Activated naive CD4-positive, alpha-beta T cell treated with anti-CD3 and anti-CD28 coated beads for 36 hours (primary cell): ENCODE measurements around the gene IL6R. TPM values are rescaled to one million over a fixed set of nuclear protein-coding genes. Genes with fewer than 3 reads are reported as not detected.
A peak's percentile ranks its signal among the peaks of the same experiment; 100 is the strongest.
"Not testable (repeated sequence)": the region's sequence is repeated elsewhere in the genome, so short reads cannot be mapped to it uniquely, and the experiment has no call there.

Source experiments
- CTCF ChIA-PET: fragments of 350-600 bp; sonication (Branson Sonifier 250); formaldehyde crosslinking; loops from one replicate; lab custom pipeline; 2021; ENCODE audit warnings: antibody characterized with exemption; lab: Charles Lee
- DNase-seq: peaks from one replicate; pipeline ENCODE4 v3.0.0-alpha.2; 2020
- H3K27ac Mint-ChIP-seq: one replicate; pipeline ENCODE4 v1.8.0; 2021; ENCODE audit warnings: mild to moderate bottlenecking, mixed read lengths
- H3K27me3 Mint-ChIP-seq: one replicate; pipeline ENCODE4 v1.8.0; 2021; ENCODE audit warnings: low read depth, mixed read lengths
- H3K36me3 Mint-ChIP-seq: one replicate; pipeline ENCODE4 v1.8.0; 2021; ENCODE audit warnings: low read depth, mixed read lengths
- H3K4me1 Mint-ChIP-seq: one replicate; pipeline ENCODE4 v1.8.0; 2021; ENCODE audit warnings: low read depth, mixed read lengths
- H3K4me3 Mint-ChIP-seq: one replicate; pipeline ENCODE4 v1.8.0; 2021; ENCODE audit warnings: mild to moderate bottlenecking, moderate library complexity, mixed read lengths
- H3K9me3 Mint-ChIP-seq: one replicate; pipeline ENCODE4 v1.8.0; 2021; ENCODE audit warnings: mixed read lengths
- intact Hi-C: fragments of 100-400 bp; cut with micrococcal nuclease; formaldehyde crosslinking; loops from one replicate; pipeline ENCODE4 v1.15.1; 2023
- total RNA-seq, 2 experiments: library from RNA; stranded (reverse); gene quantifications; one replicate each; pipeline ENCODE4 v1.2.3, GENCODE V29; 2021

The IL6R gene
- total RNA-seq, 2 experiments from 2014 or later: 17.3 to 25.9 TPM

GRCh38 chr1:154479764-154480421, 74.8 kb downstream of the IL6R start:
- Mint-ChIP-seq H3K4me3 (no peak overlapping the region), H3K36me3 (no peaks in the 10 kb centered on the region), H3K27me3 (no peaks in the 10 kb centered on the region), H3K27ac (no peak overlapping the region), H3K4me1 (peaks cover 28% of the 10 kb centered on the region), H3K9me3 (no peaks in the 10 kb centered on the region)
- CTCF ChIA-PET: interaction anchor here (0.6 to 5.4 kb wide), 44 partner anchors 9 to 394 kb away, joined by 3 to 89 read pairs (median 4); no protein-coding TSS in a partner anchor
- peak; percentile 73 for DNase-seq
- intact Hi-C loops: loop anchor here (1.0 to 5.0 kb wide), 7 partner anchors 41 to 457 kb away; partner anchors contain the start of genes HAX1 and PMVK

DNA sequence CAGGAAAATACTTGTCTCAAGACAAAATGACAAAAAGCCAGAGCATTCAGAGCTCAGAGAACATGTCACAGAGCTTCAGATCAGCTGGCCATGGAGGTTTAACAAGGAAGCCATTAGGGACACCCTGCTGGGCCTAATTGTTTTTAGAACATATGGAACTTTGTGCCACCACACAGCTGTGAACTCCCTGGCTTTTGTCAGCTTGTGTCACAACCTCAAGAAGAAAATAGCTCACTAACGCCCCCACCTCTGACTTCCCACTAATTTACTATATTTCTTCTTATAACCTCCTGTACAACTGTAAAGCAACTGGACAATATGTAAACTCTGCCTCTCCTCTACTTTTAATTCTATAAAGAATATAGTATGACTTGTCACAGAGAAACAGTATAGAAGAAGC, 75.9 kb downstream of the IL6R start:
- no peak for DNase-seq
- Mint-ChIP-seq H3K27ac (no peak overlapping the region), H3K27me3 (no peaks in the 10 kb centered on the region), H3K4me3 (no peak overlapping the region), H3K9me3 (no peaks in the 10 kb centered on the region), H3K4me1 (peaks cover 26% of the 10 kb centered on the region), H3K36me3 (no peaks in the 10 kb centered on the region)
- intact Hi-C loops: loop anchor here (5.0 kb wide), 1 partner anchor 396 kb away; no protein-coding TSS in a partner anchor
- CTCF ChIA-PET: interaction anchor here (1.2 to 5.4 kb wide), 9 partner anchors 9 to 368 kb away, joined by 3 to 89 read pairs (median 7); no protein-coding TSS in a partner anchor

DNA sequence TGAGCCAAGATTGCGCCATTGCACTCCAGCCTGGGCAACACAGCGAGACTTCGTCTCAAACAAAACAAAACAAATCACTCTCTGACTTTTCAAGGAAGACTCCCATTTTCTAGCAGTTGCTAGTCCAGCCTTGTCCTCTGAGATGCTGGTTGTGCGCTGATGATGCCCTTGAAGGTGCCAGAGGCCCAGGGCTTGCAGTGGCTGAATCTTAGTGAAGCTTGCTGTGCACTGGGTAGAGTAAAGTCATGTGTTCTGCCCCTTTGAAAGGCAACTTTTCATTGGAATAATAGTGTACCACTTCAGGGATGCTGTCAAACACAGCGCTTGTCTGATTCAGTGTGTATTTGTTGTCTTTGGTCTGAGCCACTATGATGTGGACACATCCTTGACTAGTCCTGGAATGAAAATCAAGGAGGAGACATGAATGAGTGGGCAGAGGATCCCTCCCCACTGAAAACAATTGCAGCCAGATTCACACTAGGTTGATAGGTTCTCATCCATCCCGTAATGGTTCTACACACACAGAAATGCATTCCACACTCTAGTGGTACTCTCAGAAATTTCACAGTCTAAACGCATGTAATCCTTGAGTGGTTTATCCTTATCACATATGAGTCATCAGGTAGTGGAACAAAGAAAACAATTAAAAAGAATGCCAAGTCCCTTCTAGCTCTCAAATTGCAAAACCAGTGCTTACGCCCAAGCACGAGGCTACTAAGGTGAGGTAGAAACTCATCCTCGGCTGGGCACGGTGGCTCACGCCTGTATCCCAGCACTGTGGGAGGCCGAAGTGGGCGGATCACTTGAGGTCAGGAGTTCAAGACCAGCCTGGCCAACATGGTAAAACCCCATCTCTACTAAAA, 79.0 kb downstream of the IL6R start:
- DNase-seq: no peak
- no peak overlapping the region for H3K27ac Mint-ChIP-seq
- CTCF ChIA-PET: interaction anchor here (0.7 to 1.3 kb wide), 2 partner anchors 62 to 63 kb away, joined by 3 to 4 read pairs; no protein-coding TSS in a partner anchor
- peaks cover 4% of the 10 kb centered on the region for H3K4me1 Mint-ChIP-seq
- H3K9me3 Mint-ChIP-seq: no peaks in the 10 kb centered on the region
- H3K27me3 Mint-ChIP-seq: no peaks in the 10 kb centered on the region
- no peak overlapping the region for H3K4me3 Mint-ChIP-seq
- intact Hi-C loops: loop anchor here (5.0 kb wide), 1 partner anchor 393 kb away; no protein-coding TSS in a partner anchor
- no peaks in the 10 kb centered on the region for H3K36me3 Mint-ChIP-seq

- Mint-ChIP-seq H3K9me3 (no peaks in the 10 kb centered on the region), H3K27ac (no peak overlapping the region), H3K4me3 (no peak overlapping the region), H3K4me1 (peaks cover under 1% of the 10 kb centered on the region), H3K27me3 (no peaks in the 10 kb centered on the region), H3K36me3 (no peaks in the 10 kb centered on the region)
- CTCF ChIA-PET: interaction anchor here (0.7 to 1.3 kb wide), 2 partner anchors 61 to 62 kb away, joined by 3 to 4 read pairs; no protein-coding TSS in a partner anchor
- no peak for DNase-seq
- intact Hi-C loops: no loop called here
Observed at GRCh38 chr1:154485106-154485505, 80.0 kb downstream of the IL6R start.

DNA sequence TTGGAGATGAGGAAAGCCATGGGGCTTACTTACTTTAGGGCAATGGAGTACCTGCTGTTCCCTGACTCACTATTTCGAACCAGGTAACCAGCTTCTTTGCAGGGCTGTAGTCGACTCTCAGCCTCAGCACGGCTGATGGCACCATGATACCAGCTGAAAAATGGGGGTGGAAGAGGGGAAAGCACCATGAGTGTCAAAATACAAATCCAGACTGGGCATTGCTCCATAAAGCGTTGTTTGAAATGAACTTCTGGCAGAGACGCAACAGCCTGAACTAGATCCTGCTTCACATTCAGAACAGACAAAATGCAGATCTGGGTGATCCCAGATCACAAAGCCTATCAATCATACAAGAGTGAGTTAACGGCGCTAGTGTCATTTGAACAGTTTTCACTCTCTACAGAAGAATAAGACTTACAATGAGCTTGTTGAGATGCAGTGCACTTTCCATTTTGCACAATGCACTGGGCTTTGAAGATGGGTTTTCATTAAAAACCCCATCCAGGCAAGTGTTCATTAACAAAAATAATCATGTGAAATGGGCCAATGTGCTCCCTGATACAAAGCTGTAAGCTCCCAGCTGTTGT, 80.9 kb downstream of the IL6R start:
- CTCF ChIA-PET: interaction anchor here (0.6 to 1.3 kb wide), 2 partner anchors 38 to 91 kb away, joined by 3 read pairs; no protein-coding TSS in a partner anchor
- Mint-ChIP-seq H3K4me3 (no peak overlapping the region), H3K27me3 (no peaks in the 10 kb centered on the region), H3K9me3 (no peaks in the 10 kb centered on the region), H3K36me3 (no peaks in the 10 kb centered on the region), H3K27ac (no peak overlapping the region), H3K4me1 (no peaks in the 10 kb centered on the region)
- DNase-seq: no peak
- intact Hi-C loops: no loop called here

DNA sequence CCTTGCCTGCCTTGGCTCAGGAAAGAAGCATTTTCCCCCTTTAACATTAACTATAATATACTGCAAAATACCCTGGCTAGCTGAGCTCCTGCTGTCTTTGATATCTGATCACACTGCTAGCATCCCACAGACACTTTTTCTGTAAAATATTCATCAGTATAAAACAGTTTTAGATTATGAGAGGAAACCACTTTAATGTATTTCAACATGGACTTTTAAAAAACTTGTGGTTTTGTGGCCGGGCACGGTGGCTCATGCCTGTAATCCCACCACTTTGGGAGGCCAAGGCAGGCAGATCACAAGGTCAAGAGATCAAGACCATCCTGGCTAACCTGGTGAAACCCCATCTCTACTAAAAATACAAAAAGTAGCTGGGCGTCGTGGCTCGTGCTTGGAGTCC, 81.6 kb downstream of the IL6R start:
- H3K9me3 Mint-ChIP-seq, DNase-seq, H3K4me1 Mint-ChIP-seq, H3K4me3 Mint-ChIP-seq, H3K27me3 Mint-ChIP-seq, H3K27ac Mint-ChIP-seq, intact Hi-C loops, H3K36me3 Mint-ChIP-seq: not testable (repeated sequence)
- CTCF ChIA-PET: interaction anchor here (1.3 kb wide), 1 partner anchor 38 kb away, joined by 3 read pairs; no protein-coding TSS in a partner anchor

DNA sequence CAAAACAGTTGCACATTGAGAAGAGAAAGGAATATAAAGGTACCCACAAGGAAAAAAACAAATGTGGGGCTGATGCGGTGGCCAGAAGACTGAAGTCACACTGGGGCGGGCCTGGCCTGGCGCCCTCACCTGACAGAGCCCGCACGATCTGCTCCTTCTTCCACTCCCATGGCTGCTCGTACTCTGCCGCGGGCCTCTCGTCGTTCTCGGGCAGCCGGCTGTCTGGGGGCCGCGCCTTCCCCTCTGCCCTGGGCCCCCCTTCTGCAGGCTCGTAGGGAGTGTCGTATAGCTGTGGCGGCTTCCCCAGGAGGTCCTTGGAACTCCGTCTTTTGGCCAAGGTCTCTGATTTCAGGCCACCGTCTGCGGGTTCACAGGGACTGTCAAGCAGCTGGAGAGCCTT, 83.8 kb downstream of the IL6R start:
- Mint-ChIP-seq H3K4me3 (no peak overlapping the region), H3K27me3 (peaks cover 4% of the 10 kb centered on the region), H3K4me1 (peaks cover 16% of the 10 kb centered on the region), H3K9me3 (no peaks in the 10 kb centered on the region), H3K27ac (no peak overlapping the region), H3K36me3 (no peaks in the 10 kb centered on the region)
- intact Hi-C loops: no loop called here
- CTCF ChIA-PET: interaction anchor here (0.7 to 2.1 kb wide), 3 partner anchors 8 to 58 kb away, joined by 3 to 8 read pairs (median 7); no protein-coding TSS in a partner anchor
- no peak for DNase-seq

GRCh38 chr1:154489695-154490274, 84.6 kb downstream of the IL6R start:
- DNase-seq: no peak
- H3K27me3 Mint-ChIP-seq: peaks cover 4% of the 10 kb centered on the region
- H3K36me3 Mint-ChIP-seq: no peaks in the 10 kb centered on the region
- no peak overlapping the region for H3K27ac Mint-ChIP-seq
- peaks cover 16% of the 10 kb centered on the region for H3K4me1 Mint-ChIP-seq
- CTCF ChIA-PET: interaction anchor here (0.6 to 2.1 kb wide), 3 partner anchors 9 to 74 kb away, joined by 3 to 8 read pairs (median 7); no protein-coding TSS in a partner anchor
- H3K4me3 Mint-ChIP-seq: no peak overlapping the region
- no peaks in the 10 kb centered on the region for H3K9me3 Mint-ChIP-seq
- intact Hi-C loops: loop anchor here (10.0 kb wide), 1 partner anchor 265 kb away; no protein-coding TSS in a partner anchor

- H3K4me1 Mint-ChIP-seq: peaks cover 16% of the 10 kb centered on the region
- intact Hi-C loops: loop anchor here (10.0 kb wide), 1 partner anchor 264 kb away; no protein-coding TSS in a partner anchor
- H3K27me3 Mint-ChIP-seq: peaks cover 4% of the 10 kb centered on the region
- DNase-seq: no peak
- H3K36me3 Mint-ChIP-seq: no peaks in the 10 kb centered on the region
- no peak overlapping the region for H3K27ac Mint-ChIP-seq
- H3K9me3 Mint-ChIP-seq: no peaks in the 10 kb centered on the region
- no peak overlapping the region for H3K4me3 Mint-ChIP-seq
- CTCF ChIA-PET: interaction anchor here (0.6 to 2.1 kb wide), 5 partner anchors 9 to 75 kb away, joined by 3 to 8 read pairs (median 5); no protein-coding TSS in a partner anchor
Observed at GRCh38 chr1:154490317-154490716, 85.2 kb downstream of the IL6R start.

GRCh38 chr1:154492115-154492514, 87.0 kb downstream of the IL6R start:
- peaks cover 4% of the 10 kb centered on the region for H3K27me3 Mint-ChIP-seq
- H3K9me3 Mint-ChIP-seq: no peaks in the 10 kb centered on the region
- no peak for DNase-seq
- no peak overlapping the region for H3K27ac Mint-ChIP-seq
- intact Hi-C loops: loop anchor here (10.0 kb wide), 1 partner anchor 263 kb away; no protein-coding TSS in a partner anchor
- peaks cover 31% of the 10 kb centered on the region for H3K4me1 Mint-ChIP-seq
- CTCF ChIA-PET: interaction anchor here (0.6 to 1.5 kb wide), 3 partner anchors 12 to 55 kb away, joined by 4 to 6 read pairs (median 4); no protein-coding TSS in a partner anchor
- no peaks in the 10 kb centered on the region for H3K36me3 Mint-ChIP-seq
- no peak overlapping the region for H3K4me3 Mint-ChIP-seq

DNA sequence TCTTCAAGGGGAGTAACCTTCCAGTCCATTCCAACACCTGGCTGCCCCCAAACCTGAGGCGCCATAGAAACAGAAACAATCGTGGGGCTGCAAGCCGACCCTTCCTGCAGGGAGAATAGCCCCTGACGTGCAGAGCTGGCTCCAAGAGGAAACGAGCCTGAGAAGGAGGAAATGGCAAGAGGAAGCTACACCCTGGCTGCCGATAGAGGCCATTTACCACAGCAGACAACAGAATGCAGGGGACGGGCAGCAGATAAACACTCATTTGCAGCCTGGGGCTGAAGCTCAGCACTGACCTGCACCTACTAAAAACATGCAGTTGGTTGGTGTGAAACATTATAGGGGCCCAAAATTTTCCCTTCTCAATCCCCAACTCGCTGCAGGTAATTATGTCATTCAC, 88.1 kb downstream of the IL6R start:
- Mint-ChIP-seq H3K27ac (no peak overlapping the region), H3K4me1 (peaks cover 38% of the 10 kb centered on the region), H3K36me3 (no peaks in the 10 kb centered on the region), H3K9me3 (no peaks in the 10 kb centered on the region), H3K4me3 (peak overlapping the region; percentile 17), H3K27me3 (peaks cover 4% of the 10 kb centered on the region)
- CTCF ChIA-PET: interaction anchor here (1.5 kb wide), 1 partner anchor 54 kb away, joined by 6 read pairs; no protein-coding TSS in a partner anchor
- intact Hi-C loops: loop anchor here (10.0 kb wide), 1 partner anchor 262 kb away; no protein-coding TSS in a partner anchor
- peak; percentile 35 for DNase-seq
